Keratinocyte (primary cell): ENCODE data around the gene RACGAP1. TPM values are rescaled to one million over a fixed set of nuclear protein-coding genes. Genes with fewer than 3 reads are reported as not detected.

ENCODE experiments used
- DNase-seq: peaks from one replicate; pipeline ENCODE4 v3.0.0-alpha.2; 2011; ENCODE audit warnings: low read depth, missing footprints, low spot score
- FAIRE-seq: peaks from 2 replicates; lab custom pipeline; 2011; peaks lifted over from hg19 to GRCh38; lab: Jason Lieb, UNC
- H2AFZ ChIP-seq: 2 replicates; pipeline ENCODE4 v1.6.0; 2012; ENCODE audit warnings: low read length, control low read depth, inconsistent platforms; ENCODE audit not compliant: control insufficient read depth
- H3K27ac ChIP-seq: 2 replicates; pipeline ENCODE4 v1.5.1; 2011; ENCODE audit warnings: low read length; ENCODE audit not compliant: control insufficient read depth, insufficient read depth
- H3K27me3 ChIP-seq: 3 replicates; pipeline ENCODE4 v1.6.0; 2011; ENCODE audit warnings: low read length; ENCODE audit not compliant: control insufficient read depth, insufficient read depth; ENCODE audit errors: extremely low read depth
- H3K36me3 ChIP-seq, 2 experiments: 2 replicates in 1 of 2; 3 replicates in 1 of 2; pipeline ENCODE4 v1.5.1; 2011; ENCODE audit warnings: low read length in 2 of 2, mild to moderate bottlenecking in 1 of 2; ENCODE audit not compliant: control insufficient read depth in 2 of 2, insufficient read depth in 2 of 2; ENCODE audit errors: extremely low read depth in 1 of 2
- H3K4me1 ChIP-seq: 3 replicates; pipeline ENCODE4 v1.5.1; 2011; ENCODE audit warnings: low read length; ENCODE audit not compliant: control insufficient read depth, insufficient read depth; ENCODE audit errors: extremely low read depth
- H3K4me2 ChIP-seq: 3 replicates; pipeline ENCODE4 v1.6.0; 2011; ENCODE audit warnings: low read depth, low read length; ENCODE audit not compliant: control insufficient read depth, insufficient read depth; ENCODE audit errors: extremely low read depth
- H3K4me3 ChIP-seq, 3 experiments: fragments of 200-600 bp in 1 of 3; sonication (generic) in 1 of 3; 2 replicates in 2 of 3; 3 replicates in 1 of 3; pipeline ENCODE4 v1.5.1; 2011 to 2016; ENCODE audit warnings: low read length in 3 of 3, mild to moderate bottlenecking in 3 of 3, control low read depth in 2 of 3, inconsistent platforms in 1 of 3, low read depth in 1 of 3, mixed read lengths in 1 of 3, mixed run types in 1 of 3, moderate library complexity in 1 of 3; ENCODE audit not compliant: control insufficient read depth in 2 of 3, insufficient read depth in 2 of 3; ENCODE audit errors: extremely low read depth in 1 of 3
- H3K79me2 ChIP-seq: 2 replicates; pipeline ENCODE4 v1.6.0; 2012; ENCODE audit warnings: low read length; ENCODE audit not compliant: control insufficient read depth, insufficient read depth
- H3K9ac ChIP-seq: 3 replicates; pipeline ENCODE4 v1.6.0; 2011; ENCODE audit warnings: low read length; ENCODE audit not compliant: control insufficient read depth, insufficient read depth; ENCODE audit errors: extremely low read depth
- H3K9me1 ChIP-seq: 3 replicates; pipeline ENCODE4 v1.6.0; 2011; ENCODE audit warnings: low read length; ENCODE audit not compliant: control insufficient read depth, insufficient read depth; ENCODE audit errors: extremely low read depth
- H3K9me3 ChIP-seq: 2 replicates; pipeline ENCODE4 v1.5.1; 2012; ENCODE audit warnings: low read depth, low read length; ENCODE audit not compliant: control insufficient read depth
- H4K20me1 ChIP-seq: 3 replicates; pipeline ENCODE4 v1.6.0; 2011; ENCODE audit warnings: low read length; ENCODE audit not compliant: control insufficient read depth, insufficient read depth; ENCODE audit errors: extremely low read depth
- EZH2 ChIP-seq: IDR thresholded peaks from one replicate; pipeline ENCODE4 v1.6.1; 2012; ENCODE audit warnings: inconsistent platforms, mild to moderate bottlenecking, low read length, moderate library complexity
- dilution Hi-C: fragments of 300-500 bp; cut with MboI; formaldehyde crosslinking; loops from one replicate; pipeline ENCODE4 v1.7.0; 2020; ENCODE audit warnings: low sequenced_read_pairs; ENCODE audit not compliant: extremely low pct_ligation_motif_present
- polyA plus RNA-seq, 5 experiments: library from polyadenylated mRNA; depleted of rRNA in 3 of 5; stranded (reverse) in 3 of 5; stranded (forward) in 1 of 5; unstranded in 1 of 5; fragments of >200 nt; gene quantifications; 1 replicate in 1 of 5; 2 replicates in 3 of 5; 3 replicates in 1 of 5; pipeline versions ENCODE4 v1.2.1 to v1.2.3, GENCODE V29; 2011 to 2012; ENCODE audit warnings: missing spikeins in 2 of 5, low read depth in 1 of 5, low replicate concordance in 1 of 5
- TF ChIP-seq, protein P1 (sequence below), 3 experiments: IDR thresholded peaks in 1 of 3; conservative IDR thresholded peaks in 1 of 3; optimal IDR thresholded peaks in 1 of 3; 2 replicates in 2 of 3; 3 replicates in 1 of 3; pipeline versions ENCODE3 to v1.5.1; 2011; ENCODE audit warnings: low read length in 3 of 3, mild to moderate bottlenecking in 3 of 3, moderate library complexity in 2 of 3, control low read depth in 1 of 3, inconsistent platforms in 1 of 3; ENCODE audit not compliant: insufficient read depth in 2 of 3; ENCODE audit errors: extremely low read depth in 1 of 3

Gene RACGAP1
- polyA plus RNA-seq, 1 donor (not counting 4 experiments of a cell fraction or from before 2014, with no cell fraction given): 57.1 TPM

DNA sequence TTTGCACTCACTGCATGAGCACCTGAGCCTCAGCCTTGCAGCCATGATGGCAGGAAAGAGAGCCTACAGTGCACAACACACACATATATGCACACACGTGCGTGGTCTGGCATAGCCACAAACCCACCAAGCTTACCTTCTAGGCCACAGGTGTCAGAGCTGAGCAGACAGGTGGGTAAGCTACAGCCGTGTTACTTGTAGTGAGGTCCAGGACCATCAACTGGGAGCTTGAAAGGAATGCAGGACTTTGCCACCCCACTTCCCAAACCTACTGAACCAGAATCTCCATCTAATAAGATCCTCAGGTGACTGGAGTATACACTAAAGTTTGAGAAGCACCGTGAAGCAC is 34.8 kb upstream of the RACGAP1 start:
- TF ChIP-seq, protein P1, sequence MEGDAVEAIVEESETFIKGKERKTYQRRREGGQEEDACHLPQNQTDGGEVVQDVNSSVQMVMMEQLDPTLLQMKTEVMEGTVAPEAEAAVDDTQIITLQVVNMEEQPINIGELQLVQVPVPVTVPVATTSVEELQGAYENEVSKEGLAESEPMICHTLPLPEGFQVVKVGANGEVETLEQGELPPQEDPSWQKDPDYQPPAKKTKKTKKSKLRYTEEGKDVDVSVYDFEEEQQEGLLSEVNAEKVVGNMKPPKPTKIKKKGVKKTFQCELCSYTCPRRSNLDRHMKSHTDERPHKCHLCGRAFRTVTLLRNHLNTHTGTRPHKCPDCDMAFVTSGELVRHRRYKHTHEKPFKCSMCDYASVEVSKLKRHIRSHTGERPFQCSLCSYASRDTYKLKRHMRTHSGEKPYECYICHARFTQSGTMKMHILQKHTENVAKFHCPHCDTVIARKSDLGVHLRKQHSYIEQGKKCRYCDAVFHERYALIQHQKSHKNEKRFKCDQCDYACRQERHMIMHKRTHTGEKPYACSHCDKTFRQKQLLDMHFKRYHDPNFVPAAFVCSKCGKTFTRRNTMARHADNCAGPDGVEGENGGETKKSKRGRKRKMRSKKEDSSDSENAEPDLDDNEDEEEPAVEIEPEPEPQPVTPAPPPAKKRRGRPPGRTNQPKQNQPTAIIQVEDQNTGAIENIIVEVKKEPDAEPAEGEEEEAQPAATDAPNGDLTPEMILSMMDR (optimal IDR thresholded peaks at IDR 0.05 in 1 of 3, IDR thresholded peaks at IDR 0.05 in 1 of 3, conservative IDR thresholded peaks at IDR 0.05 in 1 of 3; ENCODE audit: extremely low read depth in 1 of 3, insufficient read depth in 2 of 3, low read length in 3 of 3): no peak
- TF ChIP-seq EZH2: no peak
- Histone ChIP-seq H3K9me3 (no peaks in the 10 kb centered on the region), H4K20me1 (no peaks in the 10 kb centered on the region), H3K9ac (no peak overlapping the region), H2AFZ (no peak overlapping the region), H3K4me2 (no peak overlapping the region), H3K27ac (no peak overlapping the region), H3K4me1 (peaks cover 13% of the 10 kb centered on the region), H3K9me1 (no peaks in the 10 kb centered on the region), H3K79me2 (no peaks in the 10 kb centered on the region), H3K27me3 (peaks cover 8% of the 10 kb centered on the region), H3K4me3 (no peak overlapping the region), H3K36me3 (no peaks in the 10 kb centered on the region)
- FAIRE-seq (no peak), DNase-seq (no peak)
- dilution Hi-C loops: loop anchor here (10.0 to 25.0 kb wide), 2 partner anchors 55 to 198 kb away; no protein-coding TSS in a partner anchor

DNA sequence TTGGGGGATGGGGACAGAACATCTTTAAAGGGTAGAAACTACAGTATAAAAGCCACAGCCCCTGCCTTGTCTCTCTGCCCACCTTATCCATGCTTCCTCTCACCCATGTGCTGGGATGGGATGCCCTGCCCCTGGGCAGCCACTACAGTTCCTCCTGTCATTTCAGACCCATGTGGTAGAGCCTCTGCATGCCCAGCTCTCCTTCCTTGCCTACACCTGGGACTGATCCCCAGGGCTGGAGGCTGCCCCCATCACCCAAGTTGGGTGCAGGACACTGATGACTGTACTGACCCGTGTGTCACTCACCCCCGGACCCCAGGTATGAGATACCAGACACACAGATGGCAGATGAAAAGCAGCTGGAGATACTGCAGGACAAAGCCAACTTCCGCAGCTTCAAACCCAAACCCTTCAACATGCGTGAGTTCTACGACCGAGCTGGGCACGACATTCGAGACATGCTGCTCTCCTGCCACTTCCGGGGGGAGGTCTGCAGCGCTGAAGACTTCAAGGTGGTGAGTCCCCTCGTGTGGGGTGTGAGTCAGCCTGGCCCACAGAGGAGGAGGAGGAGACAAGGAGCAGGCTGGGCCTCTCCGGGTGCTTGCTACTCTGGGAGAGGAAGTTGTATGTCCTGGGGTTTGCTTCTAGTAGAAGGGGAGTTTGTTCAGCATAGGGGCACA is 34.3 kb upstream of the RACGAP1 start:
- Histone ChIP-seq H3K27ac (no peak overlapping the region), H3K9ac (no peak overlapping the region), H3K27me3 (peaks cover 8% of the 10 kb centered on the region), H4K20me1 (no peaks in the 10 kb centered on the region), H3K79me2 (no peaks in the 10 kb centered on the region), H2AFZ (no peak overlapping the region), H3K9me3 (no peaks in the 10 kb centered on the region), H3K4me2 (no peak overlapping the region), H3K9me1 (no peaks in the 10 kb centered on the region), H3K4me3 (no peak overlapping the region), H3K36me3 (no peaks in the 10 kb centered on the region), H3K4me1 (peaks cover 13% of the 10 kb centered on the region)
- dilution Hi-C loops: loop anchor here (10.0 to 25.0 kb wide), 2 partner anchors 55 to 197 kb away; no protein-coding TSS in a partner anchor
- DNase-seq: no peak
- FAIRE-seq: no peak
- TF ChIP-seq, protein P1 (optimal IDR thresholded peaks at IDR 0.05 in 1 of 3, IDR thresholded peaks at IDR 0.05 in 1 of 3, conservative IDR thresholded peaks at IDR 0.05 in 1 of 3; ENCODE audit: extremely low read depth in 1 of 3, insufficient read depth in 2 of 3, low read length in 3 of 3): no peak
- no peak for TF ChIP-seq EZH2
